GM12891 (cell line): ENCODE measurements around the gene RAB4B.
"Not testable (repeated sequence)": the region's sequence is repeated elsewhere in the genome, so short reads cannot be mapped to it uniquely, and the experiment has no call there.

Source experiments
- DNase-seq: peaks from one replicate; pipeline ENCODE4 v3.0.0; 2011; ENCODE audit warnings: low spot score; ENCODE audit not compliant: insufficient read length
- FAIRE-seq: peaks from 2 replicates; lab custom pipeline; 2011; peaks lifted over from hg19 to GRCh38; lab: Jason Lieb, UNC
- PAX5 ChIP-seq: IDR thresholded peaks from 2 replicates; pipeline ENCODE4 v1.6.1; 2011; ENCODE audit warnings: low read length, moderate library complexity, mild to moderate bottlenecking; ENCODE audit not compliant: insufficient read depth, severe bottlenecking
- POLR2A ChIP-seq: IDR thresholded peaks from 2 replicates; pipeline ENCODE4 v1.6.1; 2011; ENCODE audit warnings: low read depth, low read length, control low read depth
- POLR2AphosphoS5 ChIP-seq: IDR thresholded peaks from 2 replicates; pipeline ENCODE4 v1.6.1; 2011; ENCODE audit warnings: low read depth, low read length, control low read depth
- POU2F2 ChIP-seq: IDR thresholded peaks from 2 replicates; pipeline ENCODE4 v1.6.1; 2011; ENCODE audit warnings: low read depth, mild to moderate bottlenecking, control low read depth, low read length, moderate library complexity
- SPI1 ChIP-seq: IDR thresholded peaks from 2 replicates; pipeline ENCODE4 v1.6.1; 2011; ENCODE audit warnings: low read depth, low read length, control low read depth
- TAF1 ChIP-seq: IDR thresholded peaks from 2 replicates; pipeline ENCODE4 v1.6.1; 2011; ENCODE audit warnings: low read depth, low read length, control low read depth

The RAB4B gene

DNA sequence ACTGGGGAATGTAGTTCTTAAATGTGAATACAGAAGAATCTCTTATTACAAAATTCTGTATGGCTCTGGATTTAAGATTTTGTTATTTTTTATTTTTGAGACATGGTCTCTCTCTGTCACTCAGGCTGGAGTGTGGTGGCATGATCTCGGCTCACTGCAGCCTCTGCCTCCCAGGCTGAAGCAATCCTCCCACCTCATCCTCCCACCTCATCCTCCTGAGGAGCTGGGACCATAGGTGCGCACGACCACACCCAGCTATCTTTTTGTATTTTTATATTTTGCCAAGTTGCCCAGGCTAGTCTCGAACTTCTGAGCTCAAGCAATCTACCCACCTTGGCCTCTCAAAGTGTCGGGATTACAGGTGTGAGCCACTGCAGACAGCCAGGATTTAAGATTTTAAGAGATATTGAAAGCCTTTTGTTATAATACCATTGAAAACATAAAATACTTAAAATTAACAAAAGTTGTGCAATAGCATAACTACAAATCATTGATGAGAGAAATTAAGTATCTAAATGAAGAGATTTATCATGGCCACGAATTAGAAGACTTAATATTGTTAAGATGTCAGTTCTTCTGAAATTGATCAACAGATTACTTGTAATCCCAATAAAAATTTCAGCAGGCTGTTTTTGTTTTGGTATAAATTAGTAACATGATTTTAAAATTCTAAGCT is 58.8 kb downstream of the RAB4B start:
- DNase-seq: no peak
- TF ChIP-seq POU2F2 (no peak), SPI1 (no peak), TAF1 (no peak), PAX5 (no peak), POLR2A (no peak), POLR2AphosphoS5 (no peak)
- FAIRE-seq: no peak

DNA sequence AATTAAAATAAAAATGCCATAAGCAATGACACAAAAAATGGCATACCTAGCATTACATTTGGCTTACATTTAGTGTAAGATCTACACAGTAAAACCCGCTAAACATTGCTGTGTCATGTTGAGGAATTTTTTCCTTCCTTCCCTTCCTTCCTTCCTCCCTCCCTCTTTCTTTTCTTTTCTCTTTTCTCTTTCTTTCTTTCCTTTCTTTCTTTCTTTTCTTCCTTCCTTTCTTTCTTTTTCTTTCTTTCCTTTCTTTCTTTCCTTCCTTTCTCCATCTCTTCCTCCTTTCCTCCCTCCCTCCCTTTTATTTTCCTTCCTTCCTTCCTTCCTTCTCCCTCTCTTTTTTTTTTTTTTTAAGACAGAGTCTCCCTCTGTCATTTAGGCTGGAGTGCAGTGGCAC is 60.4 kb downstream of the RAB4B start:
- DNase-seq, FAIRE-seq: not testable (repeated sequence)

DNA sequence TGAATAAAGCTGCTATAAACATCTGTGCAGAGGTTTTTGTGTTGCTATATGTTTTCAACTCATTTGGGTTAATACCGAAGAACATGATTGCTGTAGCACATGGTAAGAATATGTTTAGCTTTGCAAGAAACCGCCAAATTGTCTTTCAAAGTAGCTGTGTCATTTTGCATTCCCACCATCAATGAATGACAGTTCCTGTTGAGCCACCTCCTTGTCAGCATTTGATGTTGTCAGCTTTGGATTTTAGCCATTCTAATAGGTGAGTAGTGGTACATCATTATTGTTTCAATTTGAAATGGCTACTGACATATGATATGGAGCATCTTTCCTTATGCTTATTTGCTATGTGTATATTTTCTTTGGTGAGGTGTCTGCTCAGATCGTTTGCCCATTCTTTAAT is 64.0 kb downstream of the RAB4B start:
- FAIRE-seq, DNase-seq: not testable (repeated sequence)

DNA sequence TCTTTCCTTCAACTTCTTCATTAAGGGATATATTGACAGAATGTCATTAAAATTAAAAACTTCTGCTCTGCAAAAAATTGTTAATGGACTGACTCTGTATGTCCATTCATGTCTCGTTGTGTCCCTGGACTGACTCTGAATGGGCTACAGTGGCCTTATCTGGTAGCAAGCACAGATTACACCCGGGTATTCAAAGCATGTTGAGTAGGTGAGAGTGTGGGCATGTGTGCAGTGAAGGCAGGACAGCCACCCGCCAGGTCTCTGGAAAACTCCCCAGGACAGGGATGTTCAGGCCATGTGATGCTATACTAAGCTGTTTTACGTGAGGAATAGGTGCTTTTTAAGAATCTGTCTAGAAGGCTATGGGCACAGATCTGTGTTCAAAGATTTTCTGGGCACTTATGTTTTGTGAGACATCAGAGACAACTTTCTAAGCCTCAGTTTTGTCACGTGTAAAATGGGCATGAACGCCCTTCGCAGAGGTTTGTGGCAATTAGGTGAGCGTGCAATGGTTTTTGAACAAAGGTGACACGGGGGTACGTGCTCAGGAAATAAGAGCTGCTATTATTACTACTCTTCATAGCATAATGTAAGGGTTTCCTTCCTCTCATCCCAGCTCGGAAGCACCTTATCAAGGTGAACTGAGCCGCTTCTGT is 65.1 kb downstream of the RAB4B start:
- not testable (repeated sequence) for DNase-seq
- peak; percentile 5 for FAIRE-seq

DNA sequence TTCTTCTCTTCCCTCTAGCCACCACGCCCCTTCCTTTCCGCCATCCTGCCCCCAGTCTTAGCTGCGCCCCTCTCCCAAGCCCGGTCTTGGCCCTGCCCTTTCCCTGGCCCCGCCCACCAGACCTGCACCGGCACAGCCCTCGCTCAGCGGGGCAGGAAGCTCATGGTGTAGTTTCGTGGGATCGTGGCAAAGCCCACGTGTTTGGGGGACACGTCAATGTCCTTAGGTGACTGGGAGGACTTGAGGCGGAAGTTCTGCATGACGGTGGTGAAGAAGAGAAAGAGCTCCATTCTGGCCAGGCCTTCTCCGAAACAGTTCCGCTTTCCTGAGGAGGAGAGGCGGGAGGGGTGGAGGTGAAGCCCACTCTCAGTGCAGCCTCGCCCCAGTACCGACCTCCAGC is 65.6 kb downstream of the RAB4B start:
- FAIRE-seq: peak; percentile 80
- not testable (repeated sequence) for DNase-seq
